Fibroblast of lung (primary cell): ENCODE results near the gene FAM227A. TPM values are rescaled to one million over a fixed set of nuclear protein-coding genes. Genes with fewer than 3 reads are reported as not detected.

Source experiments
- DNase-seq, 2 donors: peaks; one replicate each; pipeline versions ENCODE4 v3.0.0 to v3.0.0-alpha.2; 2010; ENCODE audit warnings: low read depth in 2 of 2
- H2AFZ ChIP-seq: 2 replicates; pipeline ENCODE4 v1.5.1; 2012; ENCODE audit warnings: low read length, control low read depth, inconsistent platforms
- H3K27ac ChIP-seq: 2 replicates; pipeline ENCODE4 v1.5.1; 2011; ENCODE audit warnings: low read length, control low read depth; ENCODE audit not compliant: insufficient read depth
- H3K27me3 ChIP-seq: 2 replicates; pipeline ENCODE4 v1.5.1; 2011; ENCODE audit warnings: mild to moderate bottlenecking, low read length; ENCODE audit not compliant: control insufficient read depth, insufficient read depth
- H3K36me3 ChIP-seq: 2 replicates; pipeline ENCODE4 v1.5.1; 2011; ENCODE audit warnings: low read length; ENCODE audit not compliant: control insufficient read depth, insufficient read depth
- H3K4me1 ChIP-seq: 2 replicates; pipeline ENCODE4 v1.5.1; 2011; ENCODE audit warnings: low read length; ENCODE audit not compliant: control insufficient read depth, insufficient read depth; ENCODE audit errors: extremely low read depth
- H3K4me2 ChIP-seq: 2 replicates; pipeline ENCODE4 v1.5.1; 2011; ENCODE audit warnings: low read length, control low read depth; ENCODE audit not compliant: insufficient read depth; ENCODE audit errors: extremely low read depth
- H3K4me3 ChIP-seq, 4 experiments: fragments of 200-600 bp in 1 of 4; sonication (generic) in 1 of 4; replicated peaks in 1 of 4; 2 replicates each; pipeline ENCODE4 v1.5.1; 2011 to 2016; ENCODE audit warnings: low read length in 4 of 4, low read depth in 3 of 4, mild to moderate bottlenecking in 3 of 4, control low read depth in 2 of 4, inconsistent platforms in 1 of 4, mixed read lengths in 1 of 4; ENCODE audit not compliant: insufficient read depth in 1 of 4; ENCODE audit errors: control extremely low read depth in 1 of 4
- H3K79me2 ChIP-seq: 2 replicates; pipeline ENCODE4 v1.5.1; 2012; ENCODE audit warnings: mild to moderate bottlenecking, low read length, inconsistent platforms; ENCODE audit not compliant: control insufficient read depth, insufficient read depth
- H3K9ac ChIP-seq: 2 replicates; pipeline ENCODE4 v1.5.1; 2011; ENCODE audit warnings: mild to moderate bottlenecking, low read length, control low read depth; ENCODE audit not compliant: insufficient read depth
- H3K9me3 ChIP-seq: 2 replicates; pipeline ENCODE4 v1.5.1; 2012; ENCODE audit warnings: low read depth, low read length; ENCODE audit not compliant: control insufficient read depth, insufficient read depth
- H4K20me1 ChIP-seq: 2 replicates; pipeline ENCODE4 v1.5.1; 2011; ENCODE audit warnings: low read length; ENCODE audit not compliant: control insufficient read depth, insufficient read depth; ENCODE audit errors: extremely low read depth
- EZH2 ChIP-seq: IDR thresholded peaks from 2 replicates; pipeline ENCODE4 v1.5.1; 2012; ENCODE audit warnings: low read length, control low read depth, mild to moderate bottlenecking; ENCODE audit errors: missing control alignments
- polyA plus RNA-seq, 2 donors: library from polyadenylated mRNA; depleted of rRNA in 1 of 2; stranded (reverse) in 1 of 2; unstranded in 1 of 2; fragments of >200 nt; gene quantifications; 2 replicates each; pipeline ENCODE4 v1.2.1, GENCODE V29; 2011 to 2012; ENCODE audit warnings: missing spikeins in 1 of 2
- total RNA-seq: library from RNA; depleted of rRNA; stranded (reverse); fragments of >200 nt; gene quantifications from 2 replicates; pipeline ENCODE4 v1.2.1, GENCODE V29; 2014
- TF ChIP-seq, protein P1 (sequence below), 2 donors: IDR thresholded peaks in 1 of 2; conservative IDR thresholded peaks in 1 of 2; 1 replicate in 1 of 2; 2 replicates in 1 of 2; pipeline ENCODE4 v1.5.1; 2011 to 2012; ENCODE audit warnings: low read length in 2 of 2, control low read depth in 1 of 2, inconsistent platforms in 1 of 2, low read depth in 1 of 2, mild to moderate bottlenecking in 1 of 2

FAM227A gene
- total and polyA plus RNA-seq, 2 donors (not counting 1 experiment from before 2014, with no cell fraction given): 0.66 to 0.69 TPM

DNA sequence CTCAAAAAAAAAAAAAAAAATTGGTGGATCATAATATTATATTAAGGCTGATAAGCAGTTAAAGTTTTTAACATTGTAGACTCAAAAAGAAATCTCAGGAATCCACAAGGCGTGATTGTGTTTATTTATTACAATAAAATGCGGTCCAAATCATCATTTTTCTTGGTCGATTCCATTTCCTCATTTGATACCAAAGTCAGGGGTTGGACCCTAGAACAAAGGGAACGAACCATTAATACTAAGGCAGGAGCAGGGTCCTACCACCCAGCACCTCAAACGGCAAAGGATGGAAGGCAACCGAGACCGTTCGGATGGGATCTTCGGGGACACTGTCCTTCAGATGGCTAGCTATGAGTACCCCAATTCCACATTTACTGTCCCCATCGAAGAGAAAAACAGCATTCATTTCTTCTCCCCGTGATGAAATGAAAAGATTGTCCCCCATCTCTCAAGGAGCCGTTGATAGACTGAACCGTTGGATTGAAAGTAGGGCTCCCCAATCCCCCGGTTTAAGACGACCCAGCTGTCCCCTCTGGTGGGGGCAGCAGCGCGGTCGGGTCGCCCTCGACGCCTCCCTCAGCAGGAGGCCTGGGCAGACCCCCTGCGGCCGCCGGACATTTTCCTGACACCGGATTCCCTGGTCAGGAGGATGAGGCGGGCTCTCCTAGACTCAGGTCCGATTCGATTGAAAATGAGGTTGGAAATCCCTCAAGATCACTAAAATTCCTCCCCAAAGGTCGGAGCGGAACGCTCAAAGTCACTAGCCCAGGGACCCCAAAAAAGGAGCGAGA, 86.8 kb downstream of the FAM227A start:
- no peak for DNase-seq
- Histone ChIP-seq H3K9me3 (no peaks in the 10 kb centered on the region), H3K4me2 (peak overlapping the region; percentile 85), H3K27ac (peak overlapping the region; percentile 61), H3K36me3 (no peaks in the 10 kb centered on the region), H4K20me1 (no peaks in the 10 kb centered on the region), H3K4me3 (peak overlapping the region; percentile 45 to 64 (median 56)), H3K79me2 (no peaks in the 10 kb centered on the region), H3K27me3 (no peaks in the 10 kb centered on the region), H3K9ac (peak overlapping the region; percentile 58), H3K4me1 (peaks cover 6% of the 10 kb centered on the region), H2AFZ (peak overlapping the region; percentile 84)
- TF ChIP-seq EZH2: no peak
- TF ChIP-seq, protein P1, sequence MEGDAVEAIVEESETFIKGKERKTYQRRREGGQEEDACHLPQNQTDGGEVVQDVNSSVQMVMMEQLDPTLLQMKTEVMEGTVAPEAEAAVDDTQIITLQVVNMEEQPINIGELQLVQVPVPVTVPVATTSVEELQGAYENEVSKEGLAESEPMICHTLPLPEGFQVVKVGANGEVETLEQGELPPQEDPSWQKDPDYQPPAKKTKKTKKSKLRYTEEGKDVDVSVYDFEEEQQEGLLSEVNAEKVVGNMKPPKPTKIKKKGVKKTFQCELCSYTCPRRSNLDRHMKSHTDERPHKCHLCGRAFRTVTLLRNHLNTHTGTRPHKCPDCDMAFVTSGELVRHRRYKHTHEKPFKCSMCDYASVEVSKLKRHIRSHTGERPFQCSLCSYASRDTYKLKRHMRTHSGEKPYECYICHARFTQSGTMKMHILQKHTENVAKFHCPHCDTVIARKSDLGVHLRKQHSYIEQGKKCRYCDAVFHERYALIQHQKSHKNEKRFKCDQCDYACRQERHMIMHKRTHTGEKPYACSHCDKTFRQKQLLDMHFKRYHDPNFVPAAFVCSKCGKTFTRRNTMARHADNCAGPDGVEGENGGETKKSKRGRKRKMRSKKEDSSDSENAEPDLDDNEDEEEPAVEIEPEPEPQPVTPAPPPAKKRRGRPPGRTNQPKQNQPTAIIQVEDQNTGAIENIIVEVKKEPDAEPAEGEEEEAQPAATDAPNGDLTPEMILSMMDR (conservative IDR thresholded peaks at IDR 0.05 in 1 of 2, IDR thresholded peaks at IDR 0.05 in 1 of 2; ENCODE audit: low read depth in 1 of 2, low read length in 2 of 2): no peak

DNA sequence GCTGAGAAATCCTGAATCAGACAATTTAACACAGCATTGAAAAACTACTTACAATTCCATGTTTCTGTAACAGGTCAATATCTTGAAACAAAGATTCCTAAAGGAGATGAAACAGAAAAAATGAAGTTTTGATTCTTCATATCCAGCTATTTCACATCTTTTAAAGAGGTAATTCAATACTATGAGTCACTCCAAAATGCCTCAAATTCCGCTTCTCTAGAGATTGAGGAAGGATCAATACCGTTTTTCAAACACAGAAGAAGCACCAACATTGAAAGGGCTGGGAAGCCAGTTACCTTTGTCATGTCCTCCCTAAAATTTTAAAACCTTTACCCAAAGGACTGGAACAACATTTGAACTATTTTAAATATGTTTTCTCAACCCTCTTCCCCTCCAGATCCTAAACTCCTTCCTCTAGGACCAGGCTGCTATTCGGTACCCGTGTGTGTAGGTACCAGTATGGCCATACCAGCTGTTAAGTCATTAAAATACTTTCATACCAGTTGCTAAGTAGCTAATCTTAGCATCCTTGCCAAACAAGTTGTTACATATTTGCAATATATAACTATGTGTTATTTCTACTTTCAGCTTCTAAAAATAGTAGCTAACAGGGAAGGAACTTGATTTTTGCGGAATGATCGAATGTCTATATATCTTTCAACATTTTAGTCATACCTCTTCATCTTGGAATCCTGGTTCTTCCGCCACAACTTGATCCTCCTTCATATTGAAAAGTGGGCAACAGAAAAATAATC, 88.5 kb downstream of the FAM227A start:
- H3K4me3 ChIP-seq: no peak overlapping the region
- H3K4me2 ChIP-seq: no peak overlapping the region
- no peaks in the 10 kb centered on the region for H3K79me2 ChIP-seq
- H3K9ac ChIP-seq: no peak overlapping the region
- H3K9me3 ChIP-seq: no peaks in the 10 kb centered on the region
- no peak overlapping the region for H2AFZ ChIP-seq
- TF ChIP-seq EZH2: no peak
- TF ChIP-seq, protein P1 (conservative IDR thresholded peaks at IDR 0.05 in 1 of 2, IDR thresholded peaks at IDR 0.05 in 1 of 2; ENCODE audit: low read depth in 1 of 2, low read length in 2 of 2): no peak
- H3K4me1 ChIP-seq: peaks cover 6% of the 10 kb centered on the region
- no peaks in the 10 kb centered on the region for H4K20me1 ChIP-seq
- no peak for DNase-seq
- H3K27me3 ChIP-seq: no peaks in the 10 kb centered on the region
- no peak overlapping the region for H3K27ac ChIP-seq
- no peaks in the 10 kb centered on the region for H3K36me3 ChIP-seq

DNA sequence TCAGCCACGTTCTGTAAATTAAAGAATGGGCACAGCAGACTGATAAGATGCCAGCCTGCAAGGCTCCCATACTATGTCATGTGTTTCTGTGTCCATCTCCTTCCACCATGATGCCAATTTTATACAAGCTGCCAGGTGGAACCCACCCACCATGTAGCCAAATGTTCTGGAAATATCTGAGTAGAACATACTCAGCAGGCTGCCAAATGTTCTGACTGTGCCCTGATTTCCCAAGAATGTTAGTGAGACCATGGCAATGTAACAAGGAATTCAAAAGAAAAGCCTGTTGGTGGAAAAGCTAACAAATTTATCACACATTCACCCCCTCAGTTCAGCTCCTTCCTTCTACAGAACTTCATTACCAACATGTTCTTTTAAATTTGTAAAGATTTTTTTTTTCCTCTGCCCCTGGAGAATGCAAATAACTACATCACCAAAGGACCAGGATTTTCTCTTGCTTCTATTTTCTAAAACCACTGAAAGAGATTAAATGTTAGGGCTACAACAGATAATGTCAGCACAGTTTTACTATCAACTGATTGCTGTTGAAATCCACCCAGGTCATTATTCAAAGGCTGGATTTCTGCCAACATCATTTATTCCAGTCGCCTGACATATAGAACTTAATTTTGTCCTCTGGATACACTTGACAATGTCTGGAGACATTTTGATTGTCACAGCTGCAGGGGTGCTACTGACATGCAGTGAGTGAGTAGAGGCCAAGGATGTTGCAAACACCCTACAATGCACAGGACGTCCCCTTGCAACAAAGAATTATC, 89.3 kb downstream of the FAM227A start:
- no peak overlapping the region for H2AFZ ChIP-seq
- no peak overlapping the region for H3K4me2 ChIP-seq
- no peaks in the 10 kb centered on the region for H3K79me2 ChIP-seq
- no peak for TF ChIP-seq EZH2
- TF ChIP-seq, protein P1 (conservative IDR thresholded peaks at IDR 0.05 in 1 of 2, IDR thresholded peaks at IDR 0.05 in 1 of 2; ENCODE audit: low read depth in 1 of 2, low read length in 2 of 2): no peak
- H3K27ac ChIP-seq: no peak overlapping the region
- no peaks in the 10 kb centered on the region for H4K20me1 ChIP-seq
- no peak for DNase-seq
- H3K9me3 ChIP-seq: no peaks in the 10 kb centered on the region
- no peak overlapping the region for H3K4me3 ChIP-seq
- H3K9ac ChIP-seq: no peak overlapping the region
- no peaks in the 10 kb centered on the region for H3K27me3 ChIP-seq
- H3K4me1 ChIP-seq: peaks cover 6% of the 10 kb centered on the region
- no peaks in the 10 kb centered on the region for H3K36me3 ChIP-seq
